ENCODE results near the gene BOD1L1.
"Not testable (repeated sequence)": the region's sequence is repeated elsewhere in the genome, so short reads cannot be mapped to it uniquely, and the experiment has no call there.

The BOD1L1 gene

DNA sequence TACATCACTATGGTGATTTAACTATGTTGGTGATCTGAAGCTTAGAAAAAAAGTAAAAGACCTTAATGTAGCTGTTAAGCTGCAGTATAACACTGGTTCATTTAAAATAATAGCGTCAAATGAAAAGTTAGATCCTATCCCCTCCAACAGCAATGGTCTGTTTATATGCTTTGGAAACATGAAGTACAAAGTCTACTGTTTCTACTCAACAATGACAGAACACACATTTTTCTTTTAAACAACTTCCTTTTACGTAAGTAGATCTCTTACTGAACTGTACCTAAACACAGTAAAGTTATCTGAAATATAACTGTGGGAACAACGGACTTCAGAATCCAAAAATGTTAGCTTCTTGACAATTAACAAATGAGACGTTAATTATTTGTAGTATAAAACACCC, 35.3 kb downstream of the BOD1L1 start:
- no peak overlapping the region for H3K4me3 ChIP-seq (ENCODE audit: low read depth, low read length)
- H2AFZ ChIP-seq (ENCODE audit: low read length, unreplicated experiment): no peak overlapping the region
- H3K4me1 ChIP-seq (ENCODE audit: control insufficient read depth, insufficient read depth, low read length, unreplicated experiment): peaks cover 4% of the 10 kb centered on the region
- H3K79me2 ChIP-seq (ENCODE audit: control insufficient read depth, insufficient read depth, low read length, unreplicated experiment): no peaks in the 10 kb centered on the region
- H3K27ac ChIP-seq (ENCODE audit: low read depth, low read length): no peak overlapping the region
- H3K36me3 ChIP-seq (ENCODE audit: insufficient read depth, low read length): peaks cover 43% of the 10 kb centered on the region
- H3K27me3 ChIP-seq (ENCODE audit: insufficient read depth, low read length): no peaks in the 10 kb centered on the region

DNA sequence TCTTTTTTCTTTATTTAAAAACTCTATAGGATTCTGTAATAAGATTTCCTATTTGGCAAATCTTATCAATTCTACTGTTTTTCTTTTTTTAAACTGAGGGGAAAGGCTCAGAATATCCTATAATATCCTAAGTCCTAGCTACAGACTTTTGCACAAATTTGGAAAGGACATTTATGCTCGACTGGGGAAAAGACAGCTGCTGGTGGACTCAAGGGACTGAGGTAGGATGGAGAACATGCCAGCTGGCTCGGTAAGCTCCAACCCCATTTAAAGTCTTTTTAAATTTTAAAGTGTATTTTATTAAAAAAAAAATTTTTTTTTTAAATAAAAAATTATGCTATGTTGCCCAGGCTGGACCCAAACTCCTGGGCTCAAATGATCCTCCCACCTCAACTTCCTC, 36.8 kb downstream of the BOD1L1 start:
- Histone ChIP-seq H3K36me3 (ENCODE audit: insufficient read depth, low read length) (peaks cover 31% of the 10 kb centered on the region), H3K27me3 (ENCODE audit: insufficient read depth, low read length) (no peaks in the 10 kb centered on the region), H3K4me3 (ENCODE audit: low read depth, low read length) (no peak overlapping the region), H2AFZ (ENCODE audit: low read length, unreplicated experiment) (no peak overlapping the region), H3K4me1 (ENCODE audit: control insufficient read depth, insufficient read depth, low read length, unreplicated experiment) (no peaks in the 10 kb centered on the region), H3K79me2 (ENCODE audit: control insufficient read depth, insufficient read depth, low read length, unreplicated experiment) (no peaks in the 10 kb centered on the region), H3K27ac (ENCODE audit: low read depth, low read length) (no peak overlapping the region)

DNA sequence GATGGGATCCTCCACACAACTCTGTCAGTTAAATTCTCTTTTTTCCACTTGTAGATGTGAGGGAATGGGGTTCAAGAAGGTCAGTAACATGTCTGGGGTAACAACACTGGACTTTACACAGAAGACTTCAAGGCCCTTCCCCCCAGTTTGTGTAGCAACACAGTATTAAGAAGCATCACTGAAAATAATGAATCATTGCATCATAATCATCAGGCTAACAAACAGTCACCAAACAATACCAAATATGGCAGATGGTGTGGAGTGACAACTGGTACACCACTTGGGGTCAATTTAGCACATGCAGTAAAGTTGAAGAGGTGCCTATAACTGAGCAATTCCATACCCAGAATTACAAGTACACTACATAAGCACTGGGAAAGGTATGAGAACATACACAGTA, 38.6 kb downstream of the BOD1L1 start:
- H3K4me3 ChIP-seq (ENCODE audit: low read depth, low read length): no peak overlapping the region
- H3K4me1 ChIP-seq (ENCODE audit: control insufficient read depth, insufficient read depth, low read length, unreplicated experiment): peaks cover 4% of the 10 kb centered on the region
- H3K79me2 ChIP-seq (ENCODE audit: control insufficient read depth, insufficient read depth, low read length, unreplicated experiment): no peaks in the 10 kb centered on the region
- H3K36me3 ChIP-seq (ENCODE audit: insufficient read depth, low read length): peaks cover 28% of the 10 kb centered on the region
- no peak overlapping the region for H2AFZ ChIP-seq (ENCODE audit: low read length, unreplicated experiment)
- no peaks in the 10 kb centered on the region for H3K27me3 ChIP-seq (ENCODE audit: insufficient read depth, low read length)
- no peak overlapping the region for H3K27ac ChIP-seq (ENCODE audit: low read depth, low read length)

DNA sequence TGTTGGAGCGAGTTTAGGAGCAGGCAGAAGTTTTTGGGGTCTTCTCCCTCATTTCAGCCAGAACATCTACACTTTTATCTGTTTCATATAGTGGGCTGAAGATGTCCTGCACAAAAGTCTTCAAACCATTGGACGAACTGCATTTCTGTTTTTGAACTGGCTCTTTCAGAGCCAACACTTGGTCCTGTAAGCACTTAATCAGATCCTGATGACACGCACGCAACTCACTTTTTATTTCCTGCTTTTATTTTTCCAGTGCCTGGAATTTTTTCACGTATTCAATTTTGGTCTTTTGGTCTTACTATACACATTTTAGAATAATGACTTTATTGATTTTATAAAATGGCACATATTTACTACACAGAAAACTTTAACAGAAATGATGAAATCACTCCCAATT, 43.0 kb downstream of the BOD1L1 start:
- Histone ChIP-seq H3K27ac (ENCODE audit: low read depth, low read length) (peak overlapping the region; percentile 45; the same call in 1 of the 2 replicates), H3K4me1 (ENCODE audit: control insufficient read depth, insufficient read depth, low read length, unreplicated experiment) (peaks cover 4% of the 10 kb centered on the region), H3K27me3 (ENCODE audit: insufficient read depth, low read length) (no peaks in the 10 kb centered on the region), H3K36me3 (ENCODE audit: insufficient read depth, low read length) (peaks cover 46% of the 10 kb centered on the region), H3K79me2 (ENCODE audit: control insufficient read depth, insufficient read depth, low read length, unreplicated experiment) (no peaks in the 10 kb centered on the region), H3K4me3 (ENCODE audit: low read depth, low read length) (no peak overlapping the region), H2AFZ (ENCODE audit: low read length, unreplicated experiment) (no peak overlapping the region)

DNA sequence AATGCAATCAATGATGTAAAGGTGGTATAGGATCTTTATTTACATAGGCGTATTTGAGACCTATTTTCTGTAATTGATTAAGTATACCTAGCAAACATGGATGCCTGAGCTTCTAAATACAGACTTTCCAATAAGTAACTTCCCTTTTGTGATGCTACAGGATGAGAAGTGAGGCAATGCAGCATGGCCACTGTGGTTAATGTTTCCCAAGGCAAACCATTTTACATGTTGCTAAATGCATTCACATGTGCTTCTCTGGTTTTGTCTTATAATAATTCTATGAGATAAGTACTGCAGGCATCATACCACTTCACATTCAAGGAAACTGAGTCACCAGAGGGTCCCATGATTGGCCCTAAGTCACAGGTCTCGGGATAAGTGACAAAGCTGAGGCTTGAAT, 47.5 kb downstream of the BOD1L1 start:
- no peak overlapping the region for H2AFZ ChIP-seq (ENCODE audit: low read length, unreplicated experiment)
- H3K36me3 ChIP-seq (ENCODE audit: insufficient read depth, low read length): peaks cover 60% of the 10 kb centered on the region
- no peaks in the 10 kb centered on the region for H3K79me2 ChIP-seq (ENCODE audit: control insufficient read depth, insufficient read depth, low read length, unreplicated experiment)
- no peak overlapping the region for H3K27ac ChIP-seq (ENCODE audit: low read depth, low read length)
- peaks cover 3% of the 10 kb centered on the region for H3K4me1 ChIP-seq (ENCODE audit: control insufficient read depth, insufficient read depth, low read length, unreplicated experiment)
- H3K27me3 ChIP-seq (ENCODE audit: insufficient read depth, low read length): no peaks in the 10 kb centered on the region
- H3K4me3 ChIP-seq (ENCODE audit: low read depth, low read length): no peak overlapping the region

DNA sequence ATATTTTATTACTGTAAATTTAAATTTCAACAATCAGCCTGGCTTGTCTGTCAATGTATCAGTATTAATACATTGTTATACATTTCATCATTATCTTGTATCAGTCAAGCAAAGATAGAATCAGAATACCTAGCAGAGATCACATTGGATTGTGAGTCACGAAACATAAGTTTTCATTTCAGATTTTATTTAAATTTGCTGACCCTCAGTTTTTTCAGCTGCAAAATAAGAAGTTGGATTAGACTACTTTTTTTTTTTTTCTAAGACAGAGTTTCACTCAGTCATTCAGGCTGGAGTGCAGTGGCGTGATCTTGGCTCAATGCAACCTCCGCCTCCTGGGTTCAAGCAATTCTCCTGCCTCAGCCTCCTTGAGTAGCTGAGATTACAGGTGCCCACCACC, 49.9 kb downstream of the BOD1L1 start:
- Histone ChIP-seq H3K27me3 (ENCODE audit: insufficient read depth, low read length) (no peaks in the 10 kb centered on the region), H2AFZ (ENCODE audit: low read length, unreplicated experiment) (no peak overlapping the region), H3K79me2 (ENCODE audit: control insufficient read depth, insufficient read depth, low read length, unreplicated experiment) (no peaks in the 10 kb centered on the region), H3K4me3 (ENCODE audit: low read depth, low read length) (no peak overlapping the region), H3K4me1 (ENCODE audit: control insufficient read depth, insufficient read depth, low read length, unreplicated experiment) (no peaks in the 10 kb centered on the region), H3K36me3 (ENCODE audit: insufficient read depth, low read length) (peaks cover 49% of the 10 kb centered on the region), H3K27ac (ENCODE audit: low read depth, low read length) (no peak overlapping the region)

DNA sequence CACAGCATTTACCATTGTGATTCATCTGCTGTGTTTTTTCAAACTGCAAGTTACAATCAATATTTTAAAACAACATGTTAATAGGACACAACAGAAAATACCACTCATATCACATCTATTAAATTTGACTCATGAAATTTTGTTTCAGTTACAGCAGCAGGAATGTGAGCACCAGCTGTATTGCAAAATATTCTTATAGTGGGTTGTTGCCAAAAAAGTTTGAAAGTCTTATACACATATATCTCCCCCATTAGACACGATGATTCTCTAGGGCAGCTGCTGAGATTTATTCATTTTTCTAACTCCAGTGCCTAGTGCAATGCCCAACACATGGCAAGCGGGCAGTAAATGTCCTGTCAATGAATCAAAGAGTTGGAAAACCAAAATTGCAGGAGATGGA, 56.6 kb downstream of the BOD1L1 start:
- H3K4me3 ChIP-seq (ENCODE audit: low read depth, low read length): no peak overlapping the region
- no peak overlapping the region for H3K27ac ChIP-seq (ENCODE audit: low read depth, low read length)
- H2AFZ ChIP-seq (ENCODE audit: low read length, unreplicated experiment): no peak overlapping the region
- H3K4me1 ChIP-seq (ENCODE audit: control insufficient read depth, insufficient read depth, low read length, unreplicated experiment): no peaks in the 10 kb centered on the region
- H3K27me3 ChIP-seq (ENCODE audit: insufficient read depth, low read length): no peaks in the 10 kb centered on the region
- H3K79me2 ChIP-seq (ENCODE audit: control insufficient read depth, insufficient read depth, low read length, unreplicated experiment): no peaks in the 10 kb centered on the region
- H3K36me3 ChIP-seq (ENCODE audit: insufficient read depth, low read length): peaks cover 31% of the 10 kb centered on the region

DNA sequence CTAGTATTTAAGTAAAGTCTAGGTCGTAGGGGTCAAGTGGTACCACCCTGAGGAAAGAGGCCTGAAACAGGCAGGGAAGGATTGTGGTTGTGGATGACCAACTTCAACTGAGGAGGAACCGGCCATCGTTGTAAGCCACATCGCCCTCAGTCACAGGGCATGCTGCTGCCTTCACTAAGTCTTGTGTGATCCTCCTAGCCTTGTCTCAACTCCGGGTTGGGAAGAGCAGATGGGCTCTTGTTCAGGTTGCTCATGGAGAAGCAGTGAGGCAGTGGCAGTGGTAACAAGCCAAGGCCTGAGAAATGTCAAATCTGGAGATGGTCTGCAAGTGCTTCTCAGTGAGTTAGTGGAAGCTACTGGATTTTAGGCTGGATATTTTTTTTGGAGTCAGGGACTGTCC, 60.4 kb downstream of the BOD1L1 start:
- no peak overlapping the region for H3K4me3 ChIP-seq (ENCODE audit: low read depth, low read length)
- no peaks in the 10 kb centered on the region for H3K4me1 ChIP-seq (ENCODE audit: control insufficient read depth, insufficient read depth, low read length, unreplicated experiment)
- no peaks in the 10 kb centered on the region for H3K27me3 ChIP-seq (ENCODE audit: insufficient read depth, low read length)
- H2AFZ ChIP-seq (ENCODE audit: low read length, unreplicated experiment): no peak overlapping the region
- H3K27ac ChIP-seq (ENCODE audit: low read depth, low read length): no peak overlapping the region
- H3K79me2 ChIP-seq (ENCODE audit: control insufficient read depth, insufficient read depth, low read length, unreplicated experiment): no peaks in the 10 kb centered on the region
- H3K36me3 ChIP-seq (ENCODE audit: insufficient read depth, low read length): peaks cover 24% of the 10 kb centered on the region

DNA sequence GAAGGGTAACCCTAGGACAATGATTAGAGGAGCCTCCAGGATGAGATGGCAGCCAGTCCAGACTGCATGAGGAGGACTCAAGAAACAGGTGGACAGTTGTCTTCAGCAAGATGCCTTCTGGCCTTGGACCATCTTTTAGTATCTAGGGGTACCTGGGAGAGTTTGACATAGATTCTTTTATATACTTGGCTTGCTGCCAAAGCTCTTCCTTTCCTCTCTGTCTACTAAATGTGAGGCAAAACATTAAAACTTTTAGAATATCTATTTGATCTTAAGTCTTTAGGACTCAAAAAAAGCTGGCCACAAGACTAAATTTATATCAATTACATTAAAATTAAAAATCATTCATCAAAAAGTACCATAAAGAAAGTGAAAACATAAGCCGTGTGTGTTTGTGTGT, 64.6 kb downstream of the BOD1L1 start:
- Histone ChIP-seq H3K27ac (ENCODE audit: low read depth, low read length) (no peak overlapping the region), H3K4me1 (ENCODE audit: control insufficient read depth, insufficient read depth, low read length, unreplicated experiment) (peaks cover 18% of the 10 kb centered on the region), H3K36me3 (ENCODE audit: insufficient read depth, low read length) (no peaks in the 10 kb centered on the region), H2AFZ (ENCODE audit: low read length, unreplicated experiment) (no peak overlapping the region), H3K4me3 (ENCODE audit: low read depth, low read length) (no peak overlapping the region), H3K27me3 (ENCODE audit: insufficient read depth, low read length) (no peaks in the 10 kb centered on the region), H3K79me2 (ENCODE audit: control insufficient read depth, insufficient read depth, low read length, unreplicated experiment) (no peaks in the 10 kb centered on the region)

DNA sequence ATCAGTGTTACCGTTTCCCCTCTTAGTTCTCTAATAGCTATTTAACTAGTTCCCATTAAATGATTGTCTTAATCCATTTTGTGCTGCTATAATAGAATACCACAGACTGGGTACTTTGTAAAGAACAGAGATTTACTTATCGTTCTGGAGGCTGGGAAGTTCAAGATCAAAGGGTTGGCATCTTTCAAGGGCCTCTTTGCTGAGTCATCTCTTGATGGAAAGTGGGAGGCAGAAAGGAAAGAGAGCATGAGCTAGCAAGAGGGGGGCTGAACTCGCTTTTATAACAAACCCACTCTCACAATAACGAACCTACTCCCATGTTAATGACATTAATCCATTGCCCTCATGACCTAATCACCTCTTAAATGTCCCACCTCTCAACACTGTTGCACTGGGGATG, 65.9 kb downstream of the BOD1L1 start:
- peaks cover 18% of the 10 kb centered on the region for H3K4me1 ChIP-seq (ENCODE audit: control insufficient read depth, insufficient read depth, low read length, unreplicated experiment)
- no peaks in the 10 kb centered on the region for H3K27me3 ChIP-seq (ENCODE audit: insufficient read depth, low read length)
- no peak overlapping the region for H3K27ac ChIP-seq (ENCODE audit: low read depth, low read length)
- no peaks in the 10 kb centered on the region for H3K36me3 ChIP-seq (ENCODE audit: insufficient read depth, low read length)
- no peak overlapping the region for H3K4me3 ChIP-seq (ENCODE audit: low read depth, low read length)
- no peaks in the 10 kb centered on the region for H3K79me2 ChIP-seq (ENCODE audit: control insufficient read depth, insufficient read depth, low read length, unreplicated experiment)
- no peak overlapping the region for H2AFZ ChIP-seq (ENCODE audit: low read length, unreplicated experiment)

DNA sequence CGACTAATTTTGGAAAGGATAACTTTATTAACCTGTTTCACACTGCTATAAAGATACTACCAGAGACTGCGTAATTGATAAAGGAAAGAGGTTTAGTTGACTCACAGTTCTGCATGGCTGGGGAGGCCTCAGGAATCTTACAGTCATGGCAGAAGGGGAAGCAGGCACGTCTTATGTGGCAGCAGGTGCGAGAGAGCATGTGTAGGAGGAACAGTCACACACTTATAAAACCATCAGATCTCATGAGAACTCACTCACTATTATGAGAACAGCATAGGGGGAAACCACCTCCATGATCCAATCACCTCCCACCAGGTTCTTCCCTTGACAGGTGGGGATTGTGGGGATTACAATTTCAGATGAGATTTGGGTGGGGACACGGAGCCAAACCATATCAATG, 67.4 kb downstream of the BOD1L1 start:
- H3K27me3 ChIP-seq (ENCODE audit: insufficient read depth, low read length); H3K36me3 ChIP-seq (ENCODE audit: insufficient read depth, low read length); H3K27ac ChIP-seq (ENCODE audit: low read depth, low read length); H2AFZ ChIP-seq (ENCODE audit: low read length, unreplicated experiment); H3K4me3 ChIP-seq (ENCODE audit: low read depth, low read length); H3K79me2 ChIP-seq (ENCODE audit: control insufficient read depth, insufficient read depth, low read length, unreplicated experiment): not testable (repeated sequence)
- H3K4me1 ChIP-seq (ENCODE audit: control insufficient read depth, insufficient read depth, low read length, unreplicated experiment): peaks cover 18% of the 10 kb centered on the region

Data from ACC112 (cell line).